Smooth muscle cell (in vitro differentiated cells): Measurements from ENCODE around the gene TNS2. TPM values are rescaled to one million over a fixed set of nuclear protein-coding genes. Genes with fewer than 3 reads are reported as not detected.

Source experiments
- DNase-seq: peaks from one replicate; lab custom pipeline; 2025; ENCODE audit not compliant: unreplicated experiment; lab: John Stamatoyannopoulos, UW
- H2AFZ ChIP-seq: fragments of 200-600 bp; sonication (generic); 2 replicates; pipeline ENCODE4 v1.6.0; 2016; ENCODE audit warnings: antibody characterized with exemption, low read depth, mild to moderate bottlenecking
- H3F3A ChIP-seq: fragments of 200-600 bp; sonication (generic); 2 replicates; pipeline ENCODE4 v1.6.0; 2017; ENCODE audit warnings: antibody characterized with exemption, low read depth
- H3K27ac ChIP-seq: fragments of 200-600 bp; sonication (generic); 2 replicates; pipeline ENCODE4 v1.5.1; 2016; ENCODE audit warnings: low read depth, mild to moderate bottlenecking
- H3K27me3 ChIP-seq: fragments of 200-600 bp; sonication (generic); 2 replicates; pipeline ENCODE4 v1.6.1; 2016; ENCODE audit warnings: low read depth, mild to moderate bottlenecking
- H3K36me3 ChIP-seq: fragments of 200-600 bp; sonication (generic); 2 replicates; pipeline ENCODE4 v1.5.1; 2016; ENCODE audit warnings: low read depth
- H3K4me1 ChIP-seq: fragments of 200-600 bp; sonication (generic); 2 replicates; pipeline ENCODE4 v1.5.1; 2016; ENCODE audit warnings: low read depth
- H3K4me2 ChIP-seq: fragments of 200-600 bp; sonication (generic); 2 replicates; pipeline ENCODE4 v1.6.0; 2016; ENCODE audit warnings: mild to moderate bottlenecking
- H3K4me3 ChIP-seq: fragments of 200-600 bp; sonication (generic); 2 replicates; pipeline ENCODE4 v1.5.1; 2016; ENCODE audit warnings: mild to moderate bottlenecking
- H3K79me2 ChIP-seq: fragments of 200-600 bp; sonication (generic); 2 replicates; pipeline ENCODE4 v1.6.0; 2016; ENCODE audit warnings: low read depth, mild to moderate bottlenecking
- H3K9ac ChIP-seq: fragments of 200-600 bp; sonication (generic); 2 replicates; pipeline ENCODE4 v1.6.0; 2016; ENCODE audit warnings: low read depth
- H3K9me3 ChIP-seq: fragments of 200-600 bp; sonication (generic); replicated peaks from 2 replicates; pipeline ENCODE4 v1.5.1; 2016; ENCODE audit warnings: low read depth
- H4K20me1 ChIP-seq: fragments of 200-600 bp; sonication (generic); 2 replicates; pipeline ENCODE4 v1.6.0; 2016; ENCODE audit warnings: low read depth
- WGBS: methylation state at CpG from one replicate; pipeline ENCODE4 v1.1.7; 2016; ENCODE audit warnings: low lambda C conversion rate; 5-methylcytosine and 5-hydroxymethylcytosine counted together
- polyA plus RNA-seq: library from polyadenylated mRNA; unstranded; fragments of >200 nt; fragmentation: Nextera tagmentation; extraction: Ambion mirVana; gene quantifications from 2 replicates; pipeline ENCODE4 v1.2.1, GENCODE V29; 2016
- total RNA-seq: library from RNA; depleted of rRNA; stranded (reverse); fragments of >200 nt; gene quantifications from 2 replicates; pipeline ENCODE4 v1.2.3, GENCODE V29; 2014
- TF ChIP-seq, protein P1 (sequence below): fragments of 200-600 bp; sonication (generic); IDR thresholded peaks from 2 replicates; pipeline ENCODE4 v1.5.1; 2017; ENCODE audit warnings: borderline replicate concordance, mild to moderate bottlenecking, antibody characterized with exemption; ENCODE audit not compliant: insufficient read depth, poor library complexity, severe bottlenecking

TNS2 gene
- total and polyA plus RNA-seq, 2 experiments from 2014 or later, result 9.3 to 17.4 TPM

DNA sequence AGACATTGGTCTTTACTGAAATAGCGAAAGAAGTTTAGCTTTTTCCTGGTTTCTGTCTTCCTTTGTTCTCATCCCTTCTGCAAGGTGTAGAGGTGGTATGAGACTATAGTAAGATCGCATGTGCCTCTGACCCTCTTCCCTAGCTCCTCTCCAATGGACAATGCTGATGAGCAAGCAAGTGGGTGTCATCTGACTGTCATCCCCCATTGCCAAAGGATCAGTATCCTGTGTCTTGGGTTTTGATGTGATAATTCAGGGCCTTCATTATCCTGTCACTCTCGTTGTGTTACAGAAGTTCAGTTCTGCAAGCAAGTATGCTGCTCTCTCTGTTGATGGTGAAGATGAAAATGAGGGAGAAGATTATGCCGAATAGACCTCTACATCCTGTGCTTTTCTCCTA is 10.0 kb upstream of the TNS2 start:
- H3K9me3 ChIP-seq, result no peaks in the 10 kb centered on the region
- H3K27me3 ChIP-seq, result no peaks in the 10 kb centered on the region
- no peak for DNase-seq
- H3K4me3 ChIP-seq, result no peak overlapping the region
- no peak overlapping the region for H3K4me2 ChIP-seq
- peaks cover 39% of the 10 kb centered on the region for H3F3A ChIP-seq
- H3K36me3 ChIP-seq, result peaks cover 23% of the 10 kb centered on the region
- TF ChIP-seq, protein P1, sequence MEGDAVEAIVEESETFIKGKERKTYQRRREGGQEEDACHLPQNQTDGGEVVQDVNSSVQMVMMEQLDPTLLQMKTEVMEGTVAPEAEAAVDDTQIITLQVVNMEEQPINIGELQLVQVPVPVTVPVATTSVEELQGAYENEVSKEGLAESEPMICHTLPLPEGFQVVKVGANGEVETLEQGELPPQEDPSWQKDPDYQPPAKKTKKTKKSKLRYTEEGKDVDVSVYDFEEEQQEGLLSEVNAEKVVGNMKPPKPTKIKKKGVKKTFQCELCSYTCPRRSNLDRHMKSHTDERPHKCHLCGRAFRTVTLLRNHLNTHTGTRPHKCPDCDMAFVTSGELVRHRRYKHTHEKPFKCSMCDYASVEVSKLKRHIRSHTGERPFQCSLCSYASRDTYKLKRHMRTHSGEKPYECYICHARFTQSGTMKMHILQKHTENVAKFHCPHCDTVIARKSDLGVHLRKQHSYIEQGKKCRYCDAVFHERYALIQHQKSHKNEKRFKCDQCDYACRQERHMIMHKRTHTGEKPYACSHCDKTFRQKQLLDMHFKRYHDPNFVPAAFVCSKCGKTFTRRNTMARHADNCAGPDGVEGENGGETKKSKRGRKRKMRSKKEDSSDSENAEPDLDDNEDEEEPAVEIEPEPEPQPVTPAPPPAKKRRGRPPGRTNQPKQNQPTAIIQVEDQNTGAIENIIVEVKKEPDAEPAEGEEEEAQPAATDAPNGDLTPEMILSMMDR, result no peak
- H4K20me1 ChIP-seq, result peaks cover 28% of the 10 kb centered on the region
- H3K9ac ChIP-seq, result no peak overlapping the region
- no peaks in the 10 kb centered on the region for H3K4me1 ChIP-seq
- WGBS, result 95% methylated on average over 4 of the region's 4 CpGs
- no peaks in the 10 kb centered on the region for H3K79me2 ChIP-seq
- no peak overlapping the region for H3K27ac ChIP-seq
- H2AFZ ChIP-seq, result no peak overlapping the region

DNA sequence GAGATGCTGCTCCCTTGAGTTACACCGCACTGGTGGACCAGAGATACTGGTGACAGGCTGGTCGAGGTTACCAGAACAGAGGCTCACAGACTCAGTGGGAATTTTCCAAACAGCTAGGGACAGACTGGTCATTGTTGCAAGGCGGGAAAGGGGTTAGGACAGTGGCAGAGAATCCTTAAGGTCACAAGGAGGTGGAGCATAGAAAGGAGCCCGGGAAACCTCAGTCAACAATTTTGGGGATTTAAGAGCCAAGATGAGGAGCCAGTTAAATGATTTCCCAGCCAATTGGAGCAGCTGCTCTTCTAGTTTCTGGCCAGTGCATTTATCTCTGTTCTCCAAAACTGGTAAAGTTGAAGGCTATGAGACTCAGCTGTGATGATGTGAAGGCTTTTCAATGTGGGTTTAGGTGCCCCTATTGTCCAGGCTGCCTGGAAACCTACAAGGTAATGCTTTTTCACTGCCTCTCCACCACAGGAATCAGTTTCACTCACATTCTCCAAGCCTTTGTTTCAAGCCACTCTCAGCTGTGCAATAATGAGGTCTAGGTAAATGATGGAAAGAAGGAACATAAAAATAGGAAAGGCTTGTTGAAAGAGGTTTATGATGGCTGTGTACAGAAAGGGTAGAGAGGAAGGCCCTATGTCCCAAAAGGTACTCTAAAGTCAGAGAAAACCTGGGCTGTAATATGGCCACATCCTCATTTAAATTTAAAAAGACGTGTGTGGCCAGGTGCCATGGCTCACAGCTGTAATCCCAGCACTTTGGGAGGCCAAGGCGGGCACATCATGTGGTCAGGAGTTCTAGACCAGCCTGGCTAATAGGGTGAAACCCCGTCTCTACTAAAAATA is 7.0 kb upstream of the TNS2 start:
- WGBS, result 81% methylated on average over 7 of the region's 7 CpGs
- no peak overlapping the region for H3K4me3 ChIP-seq
- no peaks in the 10 kb centered on the region for H3K9me3 ChIP-seq
- no peak overlapping the region for H2AFZ ChIP-seq
- TF ChIP-seq, protein P1, result no peak
- peaks cover 11% of the 10 kb centered on the region for H4K20me1 ChIP-seq
- peaks cover 10% of the 10 kb centered on the region for H3K4me1 ChIP-seq
- peaks cover 13% of the 10 kb centered on the region for H3K36me3 ChIP-seq
- no peak for DNase-seq
- H3K27me3 ChIP-seq, result no peaks in the 10 kb centered on the region
- peaks cover 29% of the 10 kb centered on the region for H3F3A ChIP-seq
- H3K4me2 ChIP-seq, result no peak overlapping the region
- H3K79me2 ChIP-seq, result no peaks in the 10 kb centered on the region
- H3K27ac ChIP-seq, result peak overlapping the region; percentile 4
- no peak overlapping the region for H3K9ac ChIP-seq

DNA sequence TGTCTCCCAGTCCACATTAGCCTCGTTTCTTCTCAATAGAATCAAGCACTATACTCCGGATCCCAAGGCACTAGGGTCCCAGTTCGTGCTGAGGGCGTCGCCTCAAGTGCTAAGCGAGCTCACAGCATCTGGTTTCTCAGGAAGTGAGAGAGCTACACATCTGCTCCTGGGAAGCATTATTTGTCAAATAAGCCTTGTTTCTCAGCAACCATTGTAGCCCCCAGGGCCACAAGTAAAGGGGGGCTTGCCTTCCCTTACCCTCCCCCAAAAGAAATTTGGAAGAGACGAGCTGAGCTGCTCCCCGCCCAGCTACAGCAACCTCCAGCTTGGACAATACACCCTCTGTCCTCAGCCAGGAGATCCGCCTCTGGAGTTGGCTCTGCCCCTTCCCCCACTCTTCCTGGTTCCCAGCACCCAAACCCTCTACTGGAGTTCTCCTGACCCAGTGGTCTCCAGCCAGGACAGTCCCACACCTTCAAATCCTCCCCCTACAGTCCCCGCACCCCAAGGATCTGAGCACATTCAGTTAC is 5.7 kb upstream of the TNS2 start:
- no peak overlapping the region for H2AFZ ChIP-seq
- H4K20me1 ChIP-seq, result no peaks in the 10 kb centered on the region
- TF ChIP-seq, protein P1, result no peak
- peaks cover 21% of the 10 kb centered on the region for H3K4me1 ChIP-seq
- H3F3A ChIP-seq, result peaks cover 35% of the 10 kb centered on the region
- no peaks in the 10 kb centered on the region for H3K27me3 ChIP-seq
- 64% methylated on average over 10 of the region's 10 CpGs for WGBS
- H3K27ac ChIP-seq, result no peak overlapping the region
- DNase-seq, result no peak
- no peak overlapping the region for H3K9ac ChIP-seq
- H3K4me3 ChIP-seq, result no peak overlapping the region
- H3K79me2 ChIP-seq, result no peaks in the 10 kb centered on the region
- no peaks in the 10 kb centered on the region for H3K9me3 ChIP-seq
- H3K4me2 ChIP-seq, result no peak overlapping the region
- peaks cover 8% of the 10 kb centered on the region for H3K36me3 ChIP-seq
